GM18951 (cell line): ENCODE data around the gene TRIOBP.

Experiments used
- POLR2A ChIP-seq: IDR thresholded peaks from 4 replicates; pipeline ENCODE4 v1.6.1; 2011; ENCODE audit warnings: mild to moderate bottlenecking; ENCODE audit not compliant: insufficient read length, insufficient read depth; ENCODE audit errors: extremely low read depth
- in situ Hi-C: fragments of 300-500 bp; cut with MboI; formaldehyde crosslinking; loops from one replicate; pipeline ENCODE4 v1.12.0; 2022; ENCODE audit warnings: low sequenced_read_pairs, mixed read lengths, inconsistent platforms; ENCODE audit not compliant: unreplicated experiment

TRIOBP gene

DNA sequence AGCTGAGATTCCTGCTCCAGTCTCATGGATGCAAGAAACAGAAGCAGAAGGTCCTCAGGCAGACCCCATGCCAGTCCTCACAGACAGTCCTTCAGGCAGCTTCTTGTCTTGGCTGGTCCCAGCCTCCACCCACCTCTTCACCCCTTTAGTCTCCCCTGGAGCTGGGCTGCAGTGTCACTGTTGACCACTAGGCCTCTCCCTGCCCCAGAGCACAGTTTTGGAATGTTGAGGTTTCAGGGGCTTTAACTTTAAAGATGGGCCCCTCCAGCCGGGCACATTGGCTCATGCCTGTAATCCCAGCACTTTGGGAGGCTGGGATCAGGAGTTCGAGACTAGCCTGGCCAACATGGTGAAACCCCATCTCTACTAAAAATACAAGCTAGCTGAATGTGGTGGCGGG is 71.4 kb downstream of the TRIOBP start:
- in situ Hi-C loops, result no loop called here
- TF ChIP-seq POLR2A, result no peak

DNA sequence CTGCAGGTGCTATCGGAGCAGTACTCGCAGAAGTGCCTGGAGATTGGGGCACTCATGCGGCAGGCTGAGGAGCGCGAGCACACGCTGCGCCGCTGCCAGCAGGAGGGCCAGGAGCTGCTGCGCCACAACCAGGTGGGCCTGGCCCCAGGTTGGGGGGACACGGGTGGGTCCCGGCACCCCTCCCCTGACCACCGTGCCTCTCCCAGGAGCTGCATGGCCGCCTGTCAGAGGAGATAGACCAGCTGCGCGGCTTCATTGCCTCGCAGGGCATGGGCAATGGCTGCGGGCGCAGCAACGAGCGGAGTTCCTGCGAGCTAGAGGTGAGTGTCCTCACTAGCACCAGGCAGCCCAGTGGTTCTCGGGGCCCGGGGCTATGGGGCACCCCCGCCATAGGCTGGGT is 72.2 kb downstream of the TRIOBP start:
- TF ChIP-seq POLR2A, result no peak
- in situ Hi-C loops, result no loop called here

DNA sequence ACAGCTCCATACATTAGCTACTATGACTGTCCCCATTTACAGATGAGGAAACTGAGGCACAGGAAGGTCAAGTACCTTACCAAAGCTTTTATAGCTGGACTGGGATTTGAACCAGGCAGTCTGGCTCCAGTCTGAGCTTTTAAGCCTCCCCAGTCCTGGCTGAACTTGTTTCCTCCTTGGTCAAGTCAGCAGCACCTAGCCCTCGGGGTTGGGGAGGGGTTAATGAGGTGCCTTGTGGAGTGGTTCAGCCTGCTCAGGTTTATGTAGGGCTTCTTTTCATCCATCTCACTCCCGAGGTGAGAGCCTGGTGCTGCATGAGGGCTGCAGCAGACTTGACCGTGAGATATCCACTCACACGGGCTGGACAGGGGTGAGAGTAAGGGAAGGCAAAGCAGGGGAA is 74.2 kb downstream of the TRIOBP start:
- no peak for TF ChIP-seq POLR2A
- in situ Hi-C loops, result no loop called here

DNA sequence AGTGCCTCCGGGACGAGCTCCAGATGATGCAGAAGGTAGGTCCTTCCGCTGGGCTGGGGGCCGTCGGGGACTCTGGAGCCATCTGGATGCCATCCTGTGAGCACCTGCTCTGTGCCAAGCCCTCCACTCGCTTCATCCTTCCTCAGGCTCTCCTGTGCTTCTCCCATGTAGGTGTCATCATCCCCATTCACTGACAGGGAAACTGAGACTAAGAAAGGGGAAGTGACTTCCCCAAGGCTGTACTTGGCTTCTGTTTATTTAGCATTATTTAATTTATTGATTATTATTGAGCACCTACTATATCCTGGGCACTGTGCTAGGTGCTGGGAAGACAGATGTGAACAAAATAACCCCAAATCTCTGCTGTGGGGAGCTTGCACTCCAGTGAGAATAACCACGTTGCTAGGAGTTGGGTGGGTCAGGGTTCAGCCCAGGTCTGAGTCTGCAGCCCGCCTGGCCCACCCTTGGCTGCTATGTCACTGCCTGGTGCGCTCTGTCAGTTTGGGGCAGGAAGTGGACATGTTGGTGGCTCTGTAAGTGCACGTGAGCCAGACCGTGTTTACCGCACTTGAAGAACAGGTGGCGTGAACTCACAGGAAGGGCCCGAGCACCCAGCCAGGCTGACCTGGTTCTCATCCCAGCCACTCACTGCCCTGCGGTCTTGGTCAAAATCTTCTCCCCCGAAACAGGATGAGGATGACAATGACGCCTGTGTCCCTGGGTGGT is 75.0 kb downstream of the TRIOBP start:
- in situ Hi-C loops, result no loop called here
- no peak for TF ChIP-seq POLR2A

- no peak for TF ChIP-seq POLR2A
- in situ Hi-C loops, result no loop called here
Measured at GRCh38 chr22:37774728-37775127, 77.9 kb downstream of the TRIOBP start.

- TF ChIP-seq POLR2A, result no peak
- in situ Hi-C loops, result no loop called here
Measured at GRCh38 chr22:37775785-37776638, 79.2 kb downstream of the TRIOBP start.

DNA sequence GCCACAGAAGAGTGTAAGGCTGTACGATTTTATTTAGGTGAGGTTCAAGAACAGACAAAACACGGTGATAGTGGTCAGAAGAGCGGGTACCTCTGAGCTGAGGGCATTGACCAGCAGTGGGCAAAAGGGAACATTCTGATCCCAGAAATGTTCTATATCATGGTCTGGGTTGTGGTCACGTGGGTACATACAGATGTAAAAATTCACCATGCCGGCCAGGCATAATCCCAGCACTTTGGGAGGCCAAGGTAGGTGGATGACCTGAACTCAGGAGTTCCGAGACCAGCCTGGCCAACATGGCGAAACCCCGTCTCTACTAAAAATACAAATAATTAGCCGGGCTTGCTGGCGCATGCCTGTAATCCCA is 79.8 kb downstream of the TRIOBP start:
- TF ChIP-seq POLR2A, result no peak
- in situ Hi-C loops, result no loop called here

DNA sequence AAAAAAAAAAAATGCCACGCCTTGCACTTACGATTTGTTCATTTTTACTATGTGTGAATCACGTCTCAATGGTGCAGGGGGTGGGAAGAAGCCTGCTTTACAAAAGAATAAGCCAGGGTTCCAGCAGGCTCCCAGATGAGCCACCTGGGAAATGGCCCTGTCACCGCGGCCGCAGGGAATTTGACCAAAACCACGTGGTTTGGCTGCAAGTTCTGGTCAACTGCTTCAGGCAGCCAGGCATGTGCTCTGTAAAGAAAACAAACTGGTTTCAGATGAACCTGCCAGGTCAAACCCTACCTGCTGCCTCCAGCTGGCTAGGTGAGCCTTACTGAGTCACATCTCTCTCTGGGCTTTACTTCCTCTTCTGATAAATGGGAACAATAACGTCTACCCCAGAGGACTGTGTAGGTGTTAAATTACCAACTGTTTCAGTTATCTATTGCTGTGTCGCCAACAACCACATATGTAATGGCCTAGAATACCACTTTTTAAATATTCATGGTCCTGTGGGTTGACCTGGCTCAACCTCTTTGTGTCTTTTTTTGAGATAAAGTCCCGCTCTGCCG is 80.4 kb downstream of the TRIOBP start:
- in situ Hi-C loops, result no loop called here
- no peak for TF ChIP-seq POLR2A

GRCh38 chr22:37778370-37779009 is 81.6 kb downstream of the TRIOBP start:
- in situ Hi-C loops, result no loop called here

GRCh38 chr22:37781434-37782059 is 84.7 kb downstream of the TRIOBP start:
- TF ChIP-seq POLR2A, result no peak
- in situ Hi-C loops, result no loop called here

More at GRCh38 chr22:37778370-37779009, 81.6 kb downstream of the TRIOBP start:
- no peak for TF ChIP-seq POLR2A

DNA sequence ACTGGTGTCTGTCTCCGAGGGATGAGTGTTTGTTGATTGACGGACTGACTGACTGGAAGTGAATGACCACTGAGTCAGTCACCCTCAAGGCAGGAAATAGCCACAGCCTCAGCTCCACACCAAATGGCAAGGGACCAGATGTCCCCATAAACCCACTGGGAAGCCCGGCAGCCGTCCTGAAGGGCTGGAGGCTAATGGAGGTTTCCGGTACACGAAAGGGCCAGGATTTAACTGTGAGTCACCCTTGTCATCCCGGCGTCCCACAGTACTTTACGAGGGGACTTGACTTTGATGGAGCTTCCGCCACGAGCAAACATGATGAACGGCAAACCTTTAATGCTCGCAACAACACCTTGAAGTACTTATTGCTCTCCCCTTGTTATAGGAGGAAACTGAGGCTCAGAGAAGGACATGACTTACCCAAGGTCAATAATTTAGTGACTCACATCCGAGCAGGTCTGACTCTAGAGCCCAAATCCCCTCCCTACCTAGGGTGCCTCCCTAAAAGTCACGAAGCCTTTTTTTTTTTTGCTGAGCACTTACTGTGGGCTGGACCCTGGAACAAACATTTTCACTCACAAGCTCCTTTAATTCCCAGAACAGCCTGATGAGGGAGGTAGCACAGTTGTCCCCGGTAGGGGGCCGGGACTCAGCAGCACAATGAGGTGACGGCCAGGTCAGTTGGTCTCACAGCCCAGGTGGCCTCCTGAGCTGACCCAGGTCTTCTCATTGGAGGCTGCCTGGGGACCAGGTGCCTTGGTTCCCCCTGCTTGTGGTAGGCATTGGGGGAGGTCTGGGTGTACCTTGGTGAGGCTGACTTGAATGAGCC is 85.7 kb downstream of the TRIOBP start:
- TF ChIP-seq POLR2A, result no peak
- in situ Hi-C loops, result no loop called here

DNA sequence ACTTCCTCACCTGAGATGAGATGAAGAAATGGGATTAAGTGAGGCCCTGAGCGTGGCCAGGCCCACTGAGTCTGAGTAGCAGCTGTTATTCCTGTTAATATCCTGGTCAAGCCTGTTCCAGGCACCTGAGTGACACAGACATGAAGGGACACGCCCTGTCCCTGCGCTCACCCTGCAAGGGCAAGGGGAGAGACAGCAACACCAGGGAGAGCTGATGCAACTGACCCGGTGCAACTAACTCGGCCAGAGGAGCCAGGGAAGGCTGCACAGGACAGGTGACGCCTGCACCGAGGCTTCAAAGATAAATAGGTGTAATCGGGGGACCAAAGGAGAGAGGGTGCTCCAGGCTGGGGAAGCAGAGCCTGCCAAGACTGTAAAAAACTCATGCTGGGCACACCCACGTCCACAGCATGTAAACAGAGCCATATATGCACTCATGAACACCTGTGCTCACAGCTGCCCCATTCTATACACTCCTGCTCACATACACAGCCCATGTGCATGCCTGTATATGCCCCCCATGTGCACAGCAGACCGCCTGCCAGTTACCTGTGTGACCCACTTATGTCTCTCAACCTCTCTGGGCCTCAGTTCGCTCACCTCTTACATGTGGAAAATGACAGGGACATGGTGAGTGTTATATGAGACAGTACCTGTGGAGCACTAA is 88.1 kb downstream of the TRIOBP start:
- TF ChIP-seq POLR2A, result no peak
- in situ Hi-C loops, result no loop called here
